WERI-Rb-1 (cell line): ENCODE data around the gene TMEM14C.
A peak's percentile ranks its signal among the peaks of the same experiment; 100 is the strongest.
"Not testable (repeated sequence)": the region's sequence is repeated elsewhere in the genome, so short reads cannot be mapped to it uniquely, and the experiment has no call there.

Experiments used
- DNase-seq: peaks from one replicate; pipeline ENCODE4 v3.0.0-alpha.2; 2020
- H3K27ac ChIP-seq: fragments of 250-450 bp; sonication (Bioruptor Pico); 2 replicates; pipeline ENCODE4 v1.5.1; 2020; ENCODE audit warnings: mild to moderate bottlenecking, moderate library complexity
- H3K27me3 ChIP-seq: fragments of 250-450 bp; sonication (Bioruptor Pico); 2 replicates; pipeline ENCODE4 v1.5.1; 2021; ENCODE audit warnings: mild to moderate bottlenecking, low read depth, moderate library complexity; ENCODE audit not compliant: insufficient read depth, severe bottlenecking
- H3K36me3 ChIP-seq: fragments of 250-450 bp; sonication (Bioruptor Pico); 2 replicates; pipeline ENCODE4 v1.5.1; 2020; ENCODE audit warnings: mild to moderate bottlenecking, moderate library complexity
- H3K4me3 ChIP-seq: 2 replicates; pipeline ENCODE4 v1.5.1; 2011; ENCODE audit warnings: low read depth, mild to moderate bottlenecking, control low read depth, low read length
- H3K9me3 ChIP-seq: fragments of 250-450 bp; sonication (Bioruptor Pico); 2 replicates; pipeline ENCODE4 v1.5.1; 2021; ENCODE audit warnings: mild to moderate bottlenecking, moderate library complexity; ENCODE audit not compliant: severe bottlenecking
- CTCF ChIP-seq: IDR thresholded peaks from 2 replicates; pipeline ENCODE4 v1.5.1; 2011; ENCODE audit warnings: low read depth, mild to moderate bottlenecking, control low read depth, inconsistent platforms, low read length

The TMEM14C gene

GRCh38 chr6:10746915-10747250 is 24.0 kb downstream of the TMEM14C start:
- H3K9me3 ChIP-seq, result peaks cover under 1% of the 10 kb centered on the region
- H3K4me3 ChIP-seq, result peak overlapping the region; percentile 94
- peaks cover 30% of the 10 kb centered on the region for H3K36me3 ChIP-seq
- H3K27me3 ChIP-seq, result no peaks in the 10 kb centered on the region
- peak overlapping the region; percentile 84 for H3K27ac ChIP-seq
- no peak for TF ChIP-seq CTCF
- DNase-seq, result no peak

- peak within 1 kb of the TSS; percentile 94 for H3K4me3 ChIP-seq
- H3K36me3 ChIP-seq, result peaks cover 32% of the 10 kb centered on the region
- H3K27me3 ChIP-seq, result no peaks in the 10 kb centered on the region
- H3K9me3 ChIP-seq, result no peaks in the 10 kb centered on the region
- DNase-seq, result peak; percentile 100
- no peak for TF ChIP-seq CTCF
- peak within 1 kb of the TSS; percentile 84 for H3K27ac ChIP-seq
These were observed 24.5 kb downstream of the TMEM14C start, which contains the start of gene TMEM14B for GRCh38 chr6:10747251-10747972. TSS of gene TMEM14B (plus strand) at chr6:10747805. CDS start at chr6:10749246, 1,441 bp downstream.

- DNase-seq, result peak; percentile 4
- no peaks in the 10 kb centered on the region for H3K27me3 ChIP-seq
- peaks cover 55% of the 10 kb centered on the region for H3K36me3 ChIP-seq
- TF ChIP-seq CTCF, result no peak
- H3K9me3 ChIP-seq, result no peaks in the 10 kb centered on the region
- H3K27ac ChIP-seq, result peak overlapping the region; percentile 84; the same call in 1 of the 2 replicates
- no peak overlapping the region for H3K4me3 ChIP-seq
These were observed 26.9 kb downstream of the TMEM14C start for GRCh38 chr6:10749734-10750133.

- H3K36me3 ChIP-seq, result peaks cover 63% of the 10 kb centered on the region
- H3K27ac ChIP-seq, result not testable (repeated sequence)
- DNase-seq, result peak; percentile 16
These were observed 27.7 kb downstream of the TMEM14C start for GRCh38 chr6:10750568-10750967.

GRCh38 chr6:10751757-10752156 is 28.9 kb downstream of the TMEM14C start:
- H3K27me3 ChIP-seq, DNase-seq, H3K9me3 ChIP-seq, H3K27ac ChIP-seq, H3K4me3 ChIP-seq: not testable (repeated sequence)
- H3K36me3 ChIP-seq, result peaks cover 73% of the 10 kb centered on the region

More at GRCh38 chr6:10750568-10750967, 27.7 kb downstream of the TMEM14C start:
- not testable (repeated sequence) for H3K9me3 ChIP-seq, H3K27me3 ChIP-seq, H3K4me3 ChIP-seq

- Histone ChIP-seq H3K36me3 (peaks cover 79% of the 10 kb centered on the region), H3K27ac (no peak overlapping the region), H3K27me3 (no peaks in the 10 kb centered on the region), H3K4me3 (no peak overlapping the region), H3K9me3 (no peaks in the 10 kb centered on the region)
- no peak for DNase-seq
- no peak for TF ChIP-seq CTCF
These were observed 33.2 kb downstream of the TMEM14C start for GRCh38 chr6:10756085-10756484.

- no peaks in the 10 kb centered on the region for H3K9me3 ChIP-seq
- no peak overlapping the region for H3K4me3 ChIP-seq
- H3K36me3 ChIP-seq, result peaks cover 78% of the 10 kb centered on the region
- H3K27me3 ChIP-seq, result no peaks in the 10 kb centered on the region
- peak; percentile 70 for TF ChIP-seq CTCF
- H3K27ac ChIP-seq, result peak overlapping the region; percentile 2
- DNase-seq, result no peak
These were observed 36.5 kb downstream of the TMEM14C start for GRCh38 chr6:10759312-10759839.
